GM12878 (cell line): Measurements from ENCODE around the gene DOCK1. TPM values are rescaled to one million over a fixed set of nuclear protein-coding genes. Genes with fewer than 3 reads are reported as not detected.

ENCODE experiments used
- ATAC-seq: fragments of 200-7000 bp; cut with Tn5 transposase; 3 replicates; pipeline ENCODE4 v1.9.1; 2020; ENCODE audit warnings: mild to moderate bottlenecking, moderate library complexity
- BruUV-seq: library from RNA; stranded (reverse); fragments of 400-500 nt; replicated peaks from 2 replicates; lab custom pipeline; 2021; lab: Mats Ljungman, UMichigan
- CTCF ChIA-PET: fragments of 300-600 bp; sonication (Branson Sonifier 250); formaldehyde crosslinking; extraction: SDS; loops from one replicate; lab custom pipeline; 2021; ENCODE audit warnings: inconsistent platforms; lab: Yijun Ruan, JAX
- POLR2A ChIA-PET: fragments of 350-600 bp; formaldehyde crosslinking; extraction: SDS; loops from one replicate; lab custom pipeline; 2021; ENCODE audit warnings: inconsistent platforms; lab: Charles Lee
- RAD21 ChIA-PET: fragments of 300-600 bp; sonication (Branson Sonifier 250); formaldehyde crosslinking; loops from one replicate; lab custom pipeline; 2023; ENCODE audit warnings: antibody characterized with exemption; ENCODE audit not compliant: unreplicated experiment; lab: Charles Lee
- SMC1A ChIA-PET: fragments of 300-600 bp; sonication (Branson Sonifier 250); formaldehyde crosslinking; loops from one replicate; lab custom pipeline; 2023; ENCODE audit not compliant: unreplicated experiment, uncharacterized antibody; lab: Charles Lee
- DNase-seq: peaks from one replicate; pipeline ENCODE4 v3.0.0-alpha.2; 2011; ENCODE audit warnings: low read depth, low spot score
- FAIRE-seq: peaks from 3 replicates; lab custom pipeline; 2011; peaks lifted over from hg19 to GRCh38; lab: Jason Lieb, UNC
- H2AFZ ChIP-seq: 2 replicates; pipeline ENCODE4 v1.6.0; 2011; ENCODE audit warnings: low read depth, low read length, control low read depth; ENCODE audit not compliant: control insufficient read depth
- H3K27ac ChIP-seq: 2 replicates; pipeline ENCODE4 v1.5.1; 2011; ENCODE audit warnings: control low read depth; ENCODE audit not compliant: control insufficient read depth, insufficient read depth
- H3K27me3 ChIP-seq, 2 experiments: replicated peaks in 1 of 2; 2 replicates each; pipeline versions ENCODE4 v1.6.0 to v1.6.1; 2011; ENCODE audit warnings: low read length in 1 of 2; ENCODE audit not compliant: control insufficient read depth in 2 of 2, insufficient read depth in 2 of 2
- H3K36me3 ChIP-seq, 2 experiments: 2 replicates each; pipeline ENCODE4 v1.5.1; 2011; ENCODE audit warnings: low read length in 1 of 2; ENCODE audit not compliant: control insufficient read depth in 2 of 2, insufficient read depth in 2 of 2
- H3K4me1 ChIP-seq: 2 replicates; pipeline ENCODE4 v1.6.1; 2011; ENCODE audit warnings: mild to moderate bottlenecking, low read length, moderate library complexity, mixed read lengths; ENCODE audit not compliant: control insufficient read depth, insufficient read depth
- H3K4me2 ChIP-seq: 2 replicates; pipeline ENCODE4 v1.6.0; 2011; ENCODE audit warnings: control low read depth; ENCODE audit not compliant: control insufficient read depth, insufficient read depth
- H3K4me3 ChIP-seq: fragments of 200-600 bp; sonication (generic); 2 replicates; pipeline ENCODE4 v1.5.1; 2016
- H3K79me2 ChIP-seq: 2 replicates; pipeline ENCODE4 v1.6.0; 2011; ENCODE audit warnings: low read length; ENCODE audit not compliant: control insufficient read depth, insufficient read depth
- H3K9ac ChIP-seq: 2 replicates; pipeline ENCODE4 v1.8.0; 2011; ENCODE audit warnings: low read length, control low read depth, mixed read lengths; ENCODE audit not compliant: control insufficient read depth, insufficient read depth
- H3K9me3 ChIP-seq: replicated peaks from 3 replicates; pipeline ENCODE4 v1.5.1; 2011; ENCODE audit warnings: mild to moderate bottlenecking, low read length; ENCODE audit not compliant: control insufficient read depth, insufficient read depth
- H4K20me1 ChIP-seq: 2 replicates; pipeline ENCODE4 v1.6.0; 2011; ENCODE audit not compliant: control insufficient read depth, insufficient read depth
- BHLHE40 ChIP-seq, 2 experiments: fragments of 450-650 bp in 1 of 2; IDR thresholded peaks; 2 replicates each; pipeline ENCODE4 v1.6.1; 2011 to 2017; ENCODE audit warnings: low read depth in 2 of 2, borderline replicate concordance in 1 of 2, improper control_type of control experiment in 1 of 2, low read length in 1 of 2, mild to moderate bottlenecking in 1 of 2
- EED ChIP-seq: sonication (generic); IDR thresholded peaks from 2 replicates; pipeline ENCODE4 v1.6.1; 2016; ENCODE audit warnings: antibody characterized with exemption, low read depth
- FOS ChIP-seq: IDR thresholded peaks from 3 replicates; pipeline ENCODE4 v1.6.1; 2011; ENCODE audit warnings: borderline replicate concordance; ENCODE audit not compliant: insufficient read length; ENCODE audit errors: extremely low read depth
- HDAC6 ChIP-seq: fragments of 200-600 bp; sonication (generic); IDR thresholded peaks from one replicate; pipeline ENCODE4 v1.8.0; 2017; ENCODE audit warnings: antibody characterized with exemption; ENCODE audit not compliant: unreplicated experiment
- JUND ChIP-seq: IDR thresholded peaks from 2 replicates; pipeline ENCODE4 v1.6.1; 2012; ENCODE audit warnings: low read depth, mild to moderate bottlenecking, low read length, improper control_type of control experiment, moderate library complexity
- NFYB ChIP-seq: IDR thresholded peaks from 2 replicates; pipeline ENCODE4 v1.6.1; 2011; ENCODE audit warnings: low read depth, mild to moderate bottlenecking, low read length, improper control_type of control experiment, moderate library complexity; ENCODE audit not compliant: insufficient read depth
- POU2F2 ChIP-seq: IDR thresholded peaks from 3 replicates; pipeline ENCODE4 v1.6.1; 2011; ENCODE audit warnings: low read depth, mild to moderate bottlenecking, low read length, borderline replicate concordance
- RB1 ChIP-seq: fragments of 450-650 bp; formaldehyde crosslinking; IDR thresholded peaks from 2 replicates; pipeline ENCODE4 v1.6.1; 2017; ENCODE audit warnings: mild to moderate bottlenecking, borderline replicate concordance
- SPI1 ChIP-seq: IDR thresholded peaks from 2 replicates; pipeline ENCODE4 v1.6.1; 2011; ENCODE audit warnings: low read depth, mild to moderate bottlenecking, low read length, moderate library complexity, borderline replicate concordance; ENCODE audit not compliant: insufficient read depth
- STAT1 ChIP-seq: fragments of 450-650 bp; conservative IDR thresholded peaks from 2 replicates; pipeline ENCODE4 v1.6.1; 2014; ENCODE audit warnings: antibody characterized with exemption, mild to moderate bottlenecking
- ZZZ3 ChIP-seq: IDR thresholded peaks from 2 replicates; pipeline ENCODE4 v1.6.1; 2011; ENCODE audit warnings: low read depth; ENCODE audit not compliant: control insufficient read depth, insufficient read length
- WGBS: methylation state at CpG from one replicate; pipeline ENCODE4 v1.1.6; 2016; ENCODE audit warnings: low lambda C conversion rate; ENCODE audit not compliant: insufficient replicate concordance, insufficient coverage; ENCODE audit errors: missing lambda C conversion rate; 5-methylcytosine and 5-hydroxymethylcytosine counted together
- in situ Hi-C: fragments of 300-500 bp; cut with MboI; formaldehyde crosslinking; loops from 9 replicates; pipeline ENCODE4 v1.14.3; 2018; ENCODE audit warnings: mixed read lengths
- intact Hi-C: fragments of 100-400 bp; cut with micrococcal nuclease; formaldehyde crosslinking; loops from one replicate; pipeline ENCODE4 v1.14.2; 2022; ENCODE audit not compliant: unreplicated experiment
- polyA plus RNA-seq, 11 experiments: library from polyadenylated mRNA; depleted of rRNA in 4 of 11; unstranded in 6 of 11; stranded (reverse) in 5 of 11; fragments of >200 nt; fragmentation: Nextera tagmentation in 4 of 11; fragmentation: Illumina TruSeq in 1 of 11; extraction: Ambion mirVana in 4 of 11; extraction: Trizol in 1 of 11; gene quantifications; 1 replicate in 1 of 11; 2 replicates in 10 of 11; pipeline versions ENCODE4 v1.2.1 to v1.2.3, GENCODE V29; 2011 to 2016; ENCODE audit warnings: inconsistent platforms in 2 of 11, missing spikeins in 2 of 11, low read depth in 1 of 11
- total RNA-seq, 4 experiments: library from RNA; depleted of rRNA in 3 of 4; stranded (reverse); fragments of >200 nt in 3 of 4; fragmentation: Illumina TruSeq in 1 of 4; extraction: Trizol in 1 of 4; gene quantifications; 2 replicates each; pipeline versions ENCODE4 v1.2.1 to v1.2.3, GENCODE V29; 2013 to 2021
- TF ChIP-seq, protein P1 (sequence below): IDR thresholded peaks from 2 replicates; pipeline ENCODE4 v1.6.1; 2012; ENCODE audit warnings: low read depth, low read length, improper control_type of control experiment
- TF ChIP-seq, protein P2 (sequence below): fragments of 450-650 bp; IDR thresholded peaks from 2 replicates; pipeline ENCODE4 v1.6.1; 2016; ENCODE audit warnings: mild to moderate bottlenecking
- TF ChIP-seq, protein P3 (sequence below): fragments of 150-350 bp; IDR thresholded peaks from 2 replicates; pipeline ENCODE4 v1.6.1; 2014; ENCODE audit warnings: mild to moderate bottlenecking, low read depth, low read length
- TF ChIP-seq, protein P4 (sequence below): IDR thresholded peaks from 2 replicates; pipeline ENCODE4 v1.6.1; 2011; ENCODE audit warnings: borderline replicate concordance, low read depth, mild to moderate bottlenecking, moderate library complexity, low read length; ENCODE audit not compliant: insufficient read depth, poor library complexity, severe bottlenecking

The DOCK1 gene
- total and polyA plus RNA-seq, 10 of the 15 experiments (the other 5 are each of a cell fraction or from before 2014, with no cell fraction given): 0.05 to 0.18 TPM; not detected in 8

DNA sequence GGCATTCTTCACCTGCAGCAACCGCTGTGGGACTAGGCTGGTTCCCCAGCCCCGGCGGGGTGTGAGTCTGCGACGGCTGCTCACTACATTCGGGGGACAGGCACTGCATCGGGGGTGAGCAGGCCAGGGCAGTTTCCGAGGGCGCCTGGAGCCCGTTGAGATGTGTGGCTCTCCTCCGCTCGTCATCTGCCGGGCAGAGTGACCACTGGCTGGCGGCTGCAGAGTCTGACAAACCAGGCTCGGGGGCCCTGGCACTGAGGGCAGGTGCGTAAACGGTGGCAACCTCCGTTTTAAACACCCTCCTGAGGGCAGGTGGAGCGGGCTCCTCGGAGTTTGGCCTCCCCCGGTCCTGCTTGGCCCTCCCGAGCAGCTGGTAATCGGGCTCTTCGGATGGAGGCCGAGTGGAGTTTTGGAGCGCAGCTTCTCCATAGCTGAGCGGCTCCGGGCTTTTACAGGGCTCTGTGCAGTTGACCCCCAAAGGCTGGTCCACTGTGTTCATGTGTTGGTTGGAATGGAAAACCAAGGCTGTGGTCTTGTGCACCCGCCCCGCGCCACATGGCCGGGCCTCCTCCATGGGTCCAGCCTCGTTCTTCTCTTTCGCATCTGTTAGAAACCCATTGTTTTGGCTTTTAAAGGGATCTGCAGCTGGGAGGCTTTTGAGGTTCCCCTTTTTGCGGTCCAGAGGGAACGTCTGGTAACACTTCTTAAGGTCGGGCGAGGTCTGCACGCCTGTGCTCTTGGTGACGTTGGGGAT lies 270.3 kb downstream of the DOCK1 start:
- in situ Hi-C loops: no loop called here
- Histone ChIP-seq H3K9me3 (no peaks in the 10 kb centered on the region), H4K20me1 (no peaks in the 10 kb centered on the region), H3K27me3 (no peaks in the 10 kb centered on the region), H3K79me2 (no peaks in the 10 kb centered on the region), H3K9ac (no peak overlapping the region), H3K36me3 (no peaks in the 10 kb centered on the region), H3K27ac (no peak overlapping the region), H3K4me3 (no peak overlapping the region), H3K4me1 (no peaks in the 10 kb centered on the region), H2AFZ (no peak overlapping the region), H3K4me2 (no peak overlapping the region)
- SMC1A ChIA-PET: no interaction called here
- DNase-seq: no peak
- POLR2A ChIA-PET: no interaction called here
- BruUV-seq: no TSS peak
- intact Hi-C loops: no loop called here
- RAD21 ChIA-PET: no interaction called here
- WGBS: 66% methylated on average over 38 of the region's 40 CpGs
- ATAC-seq: no peak
- CTCF ChIA-PET: no interaction called here
- FAIRE-seq: no peak
- TF ChIP-seq NFYB (no peak), JUND (no peak), EED (no peak), STAT1 (no peak), BHLHE40 (IDR thresholded peaks at IDR 0.05; ENCODE audit: borderline replicate concordance in 1 of 2, low read depth in 2 of 2, low read length in 1 of 2) (no peak), SPI1 (no peak), ZZZ3 (no peak), FOS (no peak), POU2F2 (no peak), RB1 (no peak), HDAC6 (no peak)
- TF ChIP-seq, protein P1, sequence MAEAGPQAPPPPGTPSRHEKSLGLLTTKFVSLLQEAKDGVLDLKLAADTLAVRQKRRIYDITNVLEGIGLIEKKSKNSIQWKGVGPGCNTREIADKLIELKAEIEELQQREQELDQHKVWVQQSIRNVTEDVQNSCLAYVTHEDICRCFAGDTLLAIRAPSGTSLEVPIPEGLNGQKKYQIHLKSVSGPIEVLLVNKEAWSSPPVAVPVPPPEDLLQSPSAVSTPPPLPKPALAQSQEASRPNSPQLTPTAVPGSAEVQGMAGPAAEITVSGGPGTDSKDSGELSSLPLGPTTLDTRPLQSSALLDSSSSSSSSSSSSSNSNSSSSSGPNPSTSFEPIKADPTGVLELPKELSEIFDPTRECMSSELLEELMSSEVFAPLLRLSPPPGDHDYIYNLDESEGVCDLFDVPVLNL: no peak
- TF ChIP-seq, protein P2, sequence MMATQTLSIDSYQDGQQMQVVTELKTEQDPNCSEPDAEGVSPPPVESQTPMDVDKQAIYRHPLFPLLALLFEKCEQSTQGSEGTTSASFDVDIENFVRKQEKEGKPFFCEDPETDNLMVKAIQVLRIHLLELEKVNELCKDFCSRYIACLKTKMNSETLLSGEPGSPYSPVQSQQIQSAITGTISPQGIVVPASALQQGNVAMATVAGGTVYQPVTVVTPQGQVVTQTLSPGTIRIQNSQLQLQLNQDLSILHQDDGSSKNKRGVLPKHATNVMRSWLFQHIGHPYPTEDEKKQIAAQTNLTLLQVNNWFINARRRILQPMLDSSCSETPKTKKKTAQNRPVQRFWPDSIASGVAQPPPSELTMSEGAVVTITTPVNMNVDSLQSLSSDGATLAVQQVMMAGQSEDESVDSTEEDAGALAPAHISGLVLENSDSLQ: no peak
- TF ChIP-seq, protein P3, sequence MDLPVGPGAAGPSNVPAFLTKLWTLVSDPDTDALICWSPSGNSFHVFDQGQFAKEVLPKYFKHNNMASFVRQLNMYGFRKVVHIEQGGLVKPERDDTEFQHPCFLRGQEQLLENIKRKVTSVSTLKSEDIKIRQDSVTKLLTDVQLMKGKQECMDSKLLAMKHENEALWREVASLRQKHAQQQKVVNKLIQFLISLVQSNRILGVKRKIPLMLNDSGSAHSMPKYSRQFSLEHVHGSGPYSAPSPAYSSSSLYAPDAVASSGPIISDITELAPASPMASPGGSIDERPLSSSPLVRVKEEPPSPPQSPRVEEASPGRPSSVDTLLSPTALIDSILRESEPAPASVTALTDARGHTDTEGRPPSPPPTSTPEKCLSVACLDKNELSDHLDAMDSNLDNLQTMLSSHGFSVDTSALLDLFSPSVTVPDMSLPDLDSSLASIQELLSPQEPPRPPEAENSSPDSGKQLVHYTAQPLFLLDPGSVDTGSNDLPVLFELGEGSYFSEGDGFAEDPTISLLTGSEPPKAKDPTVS: no peak
- TF ChIP-seq, protein P4, sequence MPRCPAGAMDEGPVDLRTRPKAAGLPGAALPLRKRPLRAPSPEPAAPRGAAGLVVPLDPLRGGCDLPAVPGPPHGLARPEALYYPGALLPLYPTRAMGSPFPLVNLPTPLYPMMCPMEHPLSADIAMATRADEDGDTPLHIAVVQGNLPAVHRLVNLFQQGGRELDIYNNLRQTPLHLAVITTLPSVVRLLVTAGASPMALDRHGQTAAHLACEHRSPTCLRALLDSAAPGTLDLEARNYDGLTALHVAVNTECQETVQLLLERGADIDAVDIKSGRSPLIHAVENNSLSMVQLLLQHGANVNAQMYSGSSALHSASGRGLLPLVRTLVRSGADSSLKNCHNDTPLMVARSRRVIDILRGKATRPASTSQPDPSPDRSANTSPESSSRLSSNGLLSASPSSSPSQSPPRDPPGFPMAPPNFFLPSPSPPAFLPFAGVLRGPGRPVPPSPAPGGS: no peak
